HG02798 (cell line): ENCODE data around the gene SHTN1.

Source experiments
- ATAC-seq: cut with Tn5 transposase; IDR thresholded peaks from one replicate; pipeline ENCODE4 v1.9.1; 2021; ENCODE audit warnings: mild to moderate bottlenecking; ENCODE audit not compliant: unreplicated experiment, poor library complexity

Gene SHTN1

DNA sequence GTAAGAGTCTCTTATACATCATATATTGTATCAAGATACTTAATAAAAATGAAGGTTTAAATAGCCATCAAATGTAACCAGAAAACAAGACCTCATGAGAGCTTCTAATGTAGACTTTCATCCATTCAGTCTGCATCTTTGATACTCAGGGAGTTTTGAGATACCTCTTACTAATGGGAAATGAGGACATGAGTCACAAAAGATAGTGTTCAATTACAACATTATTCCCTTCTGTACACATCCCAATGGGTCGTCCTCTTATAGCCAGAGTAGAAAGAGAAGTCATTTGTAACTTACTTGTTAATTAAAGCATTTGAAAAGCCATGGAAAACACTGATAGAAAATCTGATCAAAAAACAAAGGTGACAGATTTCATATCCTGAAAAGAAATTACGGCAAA is 19.4 kb downstream of the SHTN1 start:
- ATAC-seq: no peak

- ATAC-seq: no peak
Observed at GRCh38 chr10:116984202-116984990, 20.6 kb downstream of the SHTN1 start.

- no peak for ATAC-seq
Observed at GRCh38 chr10:116980041-116980440, 24.9 kb downstream of the SHTN1 start.

DNA sequence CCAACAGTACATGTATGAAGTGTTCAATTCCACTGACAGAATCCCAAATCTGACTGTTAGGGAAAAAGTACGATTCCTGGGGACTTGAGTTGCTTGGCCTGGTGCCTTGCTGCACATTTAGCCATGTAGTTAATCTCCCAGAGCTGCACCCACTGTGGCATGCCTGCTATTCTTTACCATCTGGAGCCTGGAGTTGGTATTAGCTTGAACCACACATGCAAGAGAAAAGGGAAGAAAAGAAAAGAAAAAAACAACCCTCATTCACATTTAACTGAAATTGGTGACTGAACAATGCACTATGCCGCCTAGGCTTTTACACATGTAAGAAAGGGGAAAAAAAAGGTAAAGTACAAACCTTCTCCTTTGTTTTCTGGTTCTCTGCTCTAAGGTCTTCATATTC is 26.1 kb downstream of the SHTN1 start:
- ATAC-seq: no peak

GRCh38 chr10:116974456-116975005 is 30.5 kb downstream of the SHTN1 start:
- ATAC-seq: no peak

DNA sequence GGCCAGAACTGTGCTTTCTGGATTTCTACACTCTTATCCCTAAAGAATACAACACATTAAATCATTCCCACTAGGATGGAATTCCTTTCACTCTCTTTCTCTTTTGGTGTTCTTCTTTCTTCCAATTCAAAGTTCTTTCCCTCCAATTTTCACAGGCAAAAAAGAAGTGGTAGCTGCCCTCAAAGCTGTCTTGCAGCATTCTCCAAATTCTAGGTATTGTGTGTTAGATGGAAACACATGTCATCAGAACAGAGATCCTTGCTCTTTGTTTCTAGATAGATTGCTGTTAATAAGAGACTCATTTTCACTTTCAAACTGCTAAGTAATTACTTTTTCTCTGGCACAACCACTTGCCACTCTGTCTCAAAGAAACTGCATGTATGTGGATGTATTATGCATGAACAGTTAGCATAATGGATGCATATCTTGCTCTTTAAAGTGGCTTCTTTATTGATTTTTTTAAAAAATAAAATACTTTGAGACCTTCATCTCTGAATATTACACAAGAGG is 31.0 kb downstream of the SHTN1 start:
- no peak for ATAC-seq

DNA sequence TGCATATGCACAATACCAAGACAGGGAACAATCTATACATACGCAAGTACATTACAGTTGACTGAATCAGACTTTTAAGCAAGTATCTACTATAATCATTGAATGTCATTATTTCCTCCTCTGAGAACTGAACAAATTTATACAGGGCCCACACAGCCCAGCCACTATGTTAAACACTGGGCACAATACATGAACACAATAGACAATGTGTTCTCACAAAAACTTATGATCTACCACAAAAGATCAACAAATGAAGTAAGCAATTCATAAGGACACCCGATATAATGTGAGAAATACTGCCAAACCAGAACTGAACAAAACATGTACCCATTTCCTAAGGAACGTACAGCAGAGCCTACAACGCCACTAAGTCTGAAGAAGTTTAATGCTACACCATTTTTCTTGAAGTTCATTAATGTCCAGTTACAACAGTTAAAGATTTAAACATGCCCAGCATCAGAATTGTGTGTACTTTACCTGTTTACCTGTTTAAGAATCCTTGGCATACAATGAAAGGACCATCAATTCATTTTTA is 31.5 kb downstream of the SHTN1 start:
- no peak for ATAC-seq

- ATAC-seq: no peak
Observed at GRCh38 chr10:116972131-116972530, 32.9 kb downstream of the SHTN1 start.

- no peak for ATAC-seq
Observed at GRCh38 chr10:116970050-116970449, 34.9 kb downstream of the SHTN1 start.

DNA sequence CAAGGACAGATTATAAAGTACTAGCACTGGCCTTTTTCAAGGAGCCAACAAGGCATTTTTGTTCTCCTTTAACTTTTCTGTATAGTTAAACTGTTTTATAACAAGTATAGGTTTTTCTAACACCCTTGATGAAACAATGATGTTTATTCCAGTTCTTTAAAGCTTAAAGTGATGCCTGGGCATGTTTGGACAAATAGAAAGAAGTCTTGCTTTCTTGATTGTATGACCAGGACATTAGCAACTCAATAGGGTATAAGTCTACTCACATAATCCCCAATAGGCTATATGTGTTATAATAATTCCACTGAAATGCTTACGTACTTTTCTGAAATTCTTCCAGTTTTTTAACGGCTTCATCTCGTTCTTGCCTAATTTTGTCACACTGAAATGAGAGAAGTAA is 36.7 kb downstream of the SHTN1 start:
- no peak for ATAC-seq

DNA sequence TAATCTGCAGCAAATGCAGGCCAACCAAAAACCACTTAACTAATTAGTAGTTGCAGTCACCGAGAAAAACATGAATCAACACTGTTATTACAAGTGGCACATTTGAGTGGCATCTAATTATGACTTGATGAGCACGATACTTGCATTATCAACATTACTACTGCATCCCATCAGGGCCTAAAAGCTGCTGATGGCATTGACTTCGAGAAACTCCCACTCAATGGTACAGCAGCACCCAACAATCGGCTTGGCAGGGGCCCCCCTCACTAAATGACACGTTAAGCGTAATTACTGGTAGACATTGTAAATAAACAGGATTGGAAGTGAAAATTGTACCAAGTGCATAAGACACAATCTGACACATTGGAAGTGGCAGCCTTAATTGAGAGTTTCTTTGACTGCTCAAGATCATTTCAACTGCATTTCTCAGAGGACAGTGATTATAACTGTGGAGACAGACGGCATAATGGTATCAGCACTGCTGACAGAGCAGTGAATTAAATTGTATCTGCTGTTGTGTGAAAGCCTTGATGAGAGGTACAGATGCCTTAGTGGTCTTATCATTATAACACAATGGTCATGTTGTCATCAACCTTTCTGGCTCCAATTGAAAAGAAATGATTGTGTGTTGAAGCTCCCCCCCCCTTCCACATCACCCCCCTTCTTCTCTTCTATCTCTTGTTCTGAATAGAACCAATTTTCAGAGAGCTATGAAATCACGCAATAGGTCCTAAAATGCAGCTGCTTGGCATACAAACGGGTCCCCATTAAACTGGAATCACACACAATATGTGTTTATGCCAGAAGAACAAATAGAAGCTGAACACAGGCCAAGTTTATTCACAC is 43.4 kb downstream of the SHTN1 start:
- ATAC-seq: no peak

- no peak for ATAC-seq
Observed at GRCh38 chr10:116960066-116960776, 44.8 kb downstream of the SHTN1 start.

GRCh38 chr10:116952729-116953128 is 52.3 kb downstream of the SHTN1 start:
- ATAC-seq: no peak

GRCh38 chr10:116948530-116948870 is 56.5 kb downstream of the SHTN1 start:
- no peak for ATAC-seq

DNA sequence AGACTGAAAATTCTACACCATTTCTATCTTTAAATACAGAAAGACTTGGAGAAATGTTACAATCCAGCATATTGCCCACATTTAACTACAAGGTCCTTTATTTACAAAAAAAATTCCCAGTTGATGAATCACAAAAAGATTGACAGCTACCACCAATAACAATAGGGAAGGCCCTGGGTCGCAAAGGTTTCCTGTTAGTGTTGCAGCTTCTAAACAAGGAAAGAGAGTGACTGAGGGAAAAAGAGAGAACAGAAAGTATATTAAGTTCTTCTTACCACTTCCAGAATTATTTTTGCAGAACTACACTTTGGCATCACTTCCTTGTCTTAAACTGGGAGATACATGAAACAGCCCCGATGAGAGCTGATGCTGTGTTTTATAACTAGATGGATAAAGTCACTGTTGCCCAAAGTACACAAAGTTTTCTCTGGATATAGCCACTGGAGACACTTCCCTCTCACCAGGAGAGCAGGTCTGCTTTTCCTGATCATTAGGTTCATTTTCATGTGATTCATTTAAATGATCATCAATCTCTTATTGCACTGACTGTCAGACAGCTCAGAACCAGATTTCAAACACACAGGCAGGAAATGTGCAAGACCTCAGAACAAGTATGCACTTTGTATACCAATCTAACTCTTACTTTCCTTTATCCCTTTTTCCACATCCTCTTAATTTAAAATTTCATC is 57.0 kb downstream of the SHTN1 start:
- ATAC-seq: no peak

- ATAC-seq: no peak
Observed at GRCh38 chr10:116944911-116945310, 60.1 kb downstream of the SHTN1 start.

GRCh38 chr10:116931806-116932205 is 73.2 kb downstream of the SHTN1 start:
- no peak for ATAC-seq

GRCh38 chr10:116926426-116926825 is 78.6 kb downstream of the SHTN1 start:
- ATAC-seq: no peak

DNA sequence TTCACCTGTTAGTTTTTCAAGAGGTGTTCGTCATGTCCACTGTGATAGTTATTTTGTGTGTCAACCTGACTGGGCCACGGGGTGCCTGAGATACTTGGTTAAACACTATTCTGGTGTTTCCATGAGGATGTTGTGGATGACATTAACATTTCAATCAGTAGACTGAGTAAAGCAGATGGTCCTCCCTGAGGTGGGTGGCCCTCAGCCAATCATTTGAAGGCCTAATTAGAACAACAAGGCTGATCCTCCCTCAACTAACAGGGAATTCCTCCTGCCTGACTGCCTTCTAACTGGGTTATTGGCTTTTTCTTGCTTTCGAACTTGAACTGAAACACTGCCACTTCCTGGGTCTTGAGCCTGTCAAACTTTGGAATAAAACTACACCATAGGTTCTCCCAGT is 79.9 kb downstream of the SHTN1 start:
- ATAC-seq: no peak

DNA sequence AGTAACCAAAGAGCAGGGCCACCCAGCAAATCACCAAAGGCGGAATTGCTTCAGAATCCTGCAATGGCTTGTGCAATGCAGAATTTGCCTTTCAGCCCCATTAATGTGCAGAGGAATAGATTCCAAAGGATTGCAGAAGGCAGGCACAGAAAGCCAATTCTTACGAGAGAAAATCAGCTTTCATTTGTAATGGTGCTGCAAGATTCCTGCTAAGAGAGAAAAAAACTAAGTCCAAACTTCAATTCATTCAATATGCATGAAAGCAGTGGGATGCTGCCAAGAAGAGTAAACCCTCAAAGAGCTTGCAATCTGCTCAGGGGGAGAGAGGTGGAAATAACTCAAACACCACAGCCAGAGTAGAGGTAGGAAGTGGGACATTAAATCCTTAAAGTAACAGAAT is 85.3 kb downstream of the SHTN1 start:
- no peak for ATAC-seq
